AG08396 (cell line): ENCODE measurements around the gene VWA3B.
A peak's percentile ranks its signal among the peaks of the same experiment; 100 is the strongest.
"Not testable (repeated sequence)": the region's sequence is repeated elsewhere in the genome, so short reads cannot be mapped to it uniquely, and the experiment has no call there.

Source experiments
- DNase-seq: peaks from one replicate; pipeline ENCODE4 v3.0.0; 2012; ENCODE audit warnings: low spot score, mixed read lengths

Gene VWA3B

GRCh38 chr2:98088261-98088660, 1.3 kb downstream of the VWA3B start:
- no peak for DNase-seq

DNA sequence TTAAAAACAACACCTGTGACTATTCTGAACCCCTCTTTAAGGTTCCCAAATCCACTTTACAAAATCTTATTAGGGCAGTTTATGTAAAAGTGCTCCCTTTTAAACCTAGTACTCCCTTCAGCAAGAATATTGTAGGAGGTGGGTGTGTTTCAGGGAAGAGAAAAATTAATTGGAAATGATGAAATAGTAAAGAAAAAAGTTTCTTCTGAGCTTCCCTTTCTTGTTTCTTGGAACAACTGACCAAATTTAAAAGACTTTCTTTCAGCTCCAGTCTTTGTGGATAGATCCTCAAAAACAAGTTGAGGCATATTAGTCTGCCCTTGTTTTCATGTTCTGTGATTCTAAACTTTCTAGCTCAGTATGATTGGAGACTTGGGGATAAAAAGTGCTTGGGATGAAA, 3.0 kb downstream of the VWA3B start:
- no peak for DNase-seq

DNA sequence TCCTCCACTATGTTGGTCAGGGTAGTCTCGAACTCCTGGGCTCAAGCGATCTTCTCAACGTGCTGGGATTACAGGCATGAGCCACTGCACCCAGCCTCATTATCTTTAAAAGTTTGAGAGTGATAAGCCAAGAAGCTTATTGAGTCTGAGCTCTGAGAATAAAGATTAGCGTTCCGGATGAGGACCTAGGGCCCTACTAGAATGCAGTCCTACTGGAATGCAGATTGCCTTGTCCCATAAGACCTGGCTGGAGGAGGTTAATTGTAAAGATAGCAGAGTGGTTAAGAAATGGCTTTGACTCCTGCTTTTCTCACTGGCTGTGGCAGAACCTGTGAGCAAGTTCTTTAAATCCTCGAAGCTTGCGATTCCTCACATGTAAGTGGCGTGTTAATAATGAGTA, 4.0 kb downstream of the VWA3B start:
- DNase-seq = no peak

- no peak for DNase-seq
Observed at GRCh38 chr2:98091738-98092137, 4.8 kb downstream of the VWA3B start.

- DNase-seq = no peak
Observed at GRCh38 chr2:98093146-98093545, 6.2 kb downstream of the VWA3B start.

DNA sequence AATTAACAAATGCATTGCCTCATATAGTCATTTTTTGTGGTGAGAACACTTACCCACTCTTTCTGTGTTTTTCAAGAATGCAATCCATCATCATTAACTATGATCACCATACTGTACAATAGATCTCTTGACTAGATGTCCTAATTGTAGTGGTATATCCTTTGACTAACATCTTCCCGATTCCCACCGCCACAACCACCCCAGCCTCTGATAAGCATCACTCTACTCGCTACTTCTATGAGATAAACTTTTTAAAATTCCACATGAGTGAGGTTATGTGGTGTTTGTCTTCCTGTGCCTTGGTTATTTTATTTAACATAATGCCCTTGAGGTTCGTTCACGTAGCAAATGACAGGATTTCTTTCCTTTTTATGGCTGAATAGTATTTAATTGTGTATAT, 6.6 kb downstream of the VWA3B start:
- no peak for DNase-seq

DNA sequence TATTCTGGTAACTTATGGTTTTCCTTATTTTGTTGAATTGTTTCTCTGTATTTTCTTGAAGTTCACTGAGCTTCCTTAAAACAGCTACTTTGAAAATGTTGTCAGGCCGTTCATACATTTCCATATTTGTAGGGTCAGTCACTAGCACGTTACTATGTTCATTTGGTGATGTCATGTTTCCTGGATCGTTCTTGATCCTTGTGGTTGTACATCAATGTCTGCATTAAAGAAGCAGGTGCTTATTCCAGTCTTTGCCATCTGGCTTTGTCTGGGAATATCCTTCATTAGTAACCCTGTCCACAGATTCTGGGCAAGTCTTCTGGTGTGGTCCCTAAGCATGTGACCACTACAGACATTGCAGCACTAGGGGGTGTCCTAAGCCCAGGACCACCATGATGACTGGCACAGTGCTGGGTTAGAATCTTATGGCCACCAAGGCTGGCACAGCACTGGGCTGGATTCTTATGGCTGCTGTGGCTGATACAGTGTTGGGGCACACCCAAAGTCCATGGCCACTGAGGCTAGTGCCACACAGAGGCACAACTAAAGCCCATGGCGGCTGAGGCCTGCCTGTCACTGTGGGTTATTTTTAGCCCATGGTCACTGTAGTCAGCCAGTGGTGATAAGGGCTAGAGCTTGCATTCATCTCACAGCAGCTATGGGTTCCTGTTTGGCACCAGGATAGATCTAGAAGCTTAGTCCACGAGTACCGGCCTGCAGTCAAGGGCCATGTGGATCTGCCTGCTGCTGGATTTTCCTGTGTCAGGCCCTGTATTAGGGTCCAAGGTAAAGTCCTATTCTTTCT, 13.2 kb downstream of the VWA3B start:
- no peak for DNase-seq

GRCh38 chr2:98102315-98102714, 15.3 kb downstream of the VWA3B start:
- DNase-seq = not testable (repeated sequence)

GRCh38 chr2:98102878-98103277, 15.9 kb downstream of the VWA3B start:
- DNase-seq = no peak

GRCh38 chr2:98108110-98108509, 21.1 kb downstream of the VWA3B start:
- no peak for DNase-seq

- DNase-seq = no peak
Observed at GRCh38 chr2:98110741-98111140, 23.8 kb downstream of the VWA3B start.

GRCh38 chr2:98114643-98115330, 27.8 kb downstream of the VWA3B start:
- no peak for DNase-seq

DNA sequence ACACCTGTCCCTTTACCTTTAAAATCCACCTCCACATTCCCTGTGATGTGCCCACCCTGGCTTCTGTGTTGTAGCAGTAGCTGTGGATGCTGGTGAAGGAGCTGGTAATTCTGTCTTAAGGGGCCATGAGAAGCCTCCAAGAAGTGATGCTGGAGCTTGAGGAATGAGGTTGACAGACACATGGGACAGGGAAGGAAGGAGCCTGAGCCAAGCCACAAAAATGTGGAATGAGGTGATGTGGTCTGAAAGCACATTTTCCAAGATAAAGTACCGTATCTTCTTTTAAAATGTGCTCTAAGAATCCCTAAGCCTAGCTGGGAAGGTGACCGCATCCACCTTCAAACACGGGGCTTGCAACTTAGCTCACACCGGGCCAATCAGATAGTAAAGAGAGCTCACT, 31.2 kb downstream of the VWA3B start:
- peak; percentile 38 for DNase-seq

DNA sequence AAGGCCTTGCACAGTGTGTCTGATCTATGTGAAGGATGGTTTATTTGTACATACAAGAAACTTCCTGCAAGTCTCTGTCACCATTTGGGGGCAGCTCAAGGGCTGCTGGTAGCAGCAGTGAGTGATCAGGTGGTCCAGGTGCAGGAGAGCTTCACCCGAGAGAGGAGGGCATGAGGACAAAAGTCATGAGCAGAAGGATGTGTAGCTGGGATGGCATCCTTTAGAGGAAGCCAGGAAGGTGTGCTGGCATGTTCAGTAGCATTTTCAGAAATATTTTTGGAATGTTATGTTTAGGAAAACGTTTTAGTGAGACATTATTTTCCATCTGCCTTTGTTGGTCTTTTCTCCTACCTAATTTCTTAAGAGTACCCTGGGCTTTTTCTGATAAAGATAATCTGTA, 31.9 kb downstream of the VWA3B start:
- DNase-seq = no peak

- no peak for DNase-seq
Observed at GRCh38 chr2:98121149-98121548, 34.2 kb downstream of the VWA3B start.

DNA sequence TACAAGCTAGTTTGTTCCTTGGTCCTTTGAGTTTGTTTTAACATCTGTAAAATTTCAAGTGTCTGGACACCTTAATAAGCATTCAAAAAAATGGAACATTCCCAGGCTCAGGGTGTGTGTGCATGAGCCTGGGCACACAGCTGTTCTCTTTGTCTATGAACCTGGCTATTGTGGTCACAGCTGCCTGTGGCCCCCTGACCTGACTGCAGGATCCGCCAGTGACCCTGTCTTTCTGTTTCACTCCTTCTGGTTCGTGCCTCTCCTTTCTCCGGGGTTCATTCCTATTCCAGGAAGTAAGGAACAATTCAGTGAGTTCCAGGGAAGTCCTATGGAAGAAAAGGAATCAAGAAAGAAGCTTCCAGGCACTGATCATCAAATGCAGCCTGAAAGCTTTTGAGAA, 35.6 kb downstream of the VWA3B start:
- DNase-seq = no peak

DNA sequence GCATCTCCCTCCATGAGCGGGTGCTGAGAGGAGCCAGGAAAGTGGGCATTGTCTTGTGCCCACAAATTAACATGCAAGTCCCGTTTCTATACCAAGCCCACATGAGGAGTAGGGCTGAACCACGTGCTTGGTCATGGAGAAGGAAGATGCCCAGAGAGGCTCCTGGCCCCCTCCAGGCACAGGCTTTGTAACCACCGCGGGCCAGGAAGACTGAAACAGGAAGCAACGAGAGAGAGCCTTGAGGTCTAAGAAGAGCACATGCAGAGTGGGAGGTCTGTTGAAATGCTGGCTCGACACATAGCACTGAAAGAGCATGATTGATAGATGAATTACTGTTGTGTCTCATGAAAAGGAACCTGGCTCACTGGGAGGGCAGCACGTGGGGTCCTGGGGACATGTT, 36.3 kb downstream of the VWA3B start:
- DNase-seq = no peak

DNA sequence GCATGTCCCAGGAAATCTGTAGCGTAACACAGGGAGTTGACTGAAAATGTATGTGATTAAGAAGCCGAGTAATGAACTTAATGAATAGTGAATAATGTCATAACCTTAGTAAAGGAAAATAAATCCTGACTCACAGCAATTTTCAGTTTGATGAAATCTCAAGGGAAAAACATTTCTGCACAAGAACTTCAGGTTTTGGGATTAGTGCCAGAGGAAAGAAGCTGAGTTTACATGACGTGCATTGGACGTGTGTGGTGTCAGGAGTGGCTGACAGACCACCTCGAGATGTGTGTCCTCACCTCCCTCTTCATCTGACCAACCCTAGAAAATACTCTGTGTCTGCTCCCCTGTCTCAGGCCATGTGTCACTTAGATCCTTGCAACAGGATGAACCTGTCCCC, 39.1 kb downstream of the VWA3B start:
- no peak for DNase-seq

DNA sequence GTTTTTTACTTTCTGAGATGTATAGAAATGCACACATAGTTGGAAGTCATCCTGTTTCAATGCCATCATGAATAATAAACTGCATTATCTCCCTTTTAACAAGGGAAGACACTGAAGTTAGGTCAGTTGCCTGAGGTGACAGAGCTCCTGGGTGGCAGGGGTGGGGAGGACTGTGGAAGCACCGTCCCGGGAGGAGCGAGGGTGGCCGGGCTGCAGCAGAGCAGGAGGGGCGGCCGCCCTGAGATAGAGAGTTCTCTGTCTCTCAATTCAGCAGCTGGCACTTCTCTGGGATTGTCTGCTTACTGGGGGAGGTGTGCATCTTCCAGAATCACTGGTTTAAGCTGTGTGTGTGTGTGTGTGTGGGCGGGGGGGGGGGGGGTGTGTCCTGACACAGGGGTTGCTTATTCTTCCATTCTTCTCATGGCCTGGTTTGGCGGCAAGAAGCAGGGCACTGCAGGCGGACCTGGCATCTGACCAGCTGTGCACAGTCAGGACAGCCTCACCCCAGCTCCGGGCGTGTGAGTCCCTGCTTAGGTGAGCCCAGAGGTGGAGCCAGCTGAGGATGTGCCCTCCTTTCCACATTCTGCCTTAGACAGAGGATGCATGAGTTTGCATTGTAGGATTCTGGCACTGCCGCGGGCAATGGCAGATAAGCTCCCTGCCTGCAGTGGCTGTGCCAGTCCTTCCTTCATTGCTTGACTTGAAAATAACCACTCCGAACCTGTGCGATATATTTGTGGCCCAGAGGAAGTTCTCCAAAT, 40.4 kb downstream of the VWA3B start:
- DNase-seq = no peak

- no peak for DNase-seq
Observed at GRCh38 chr2:98128556-98129109, 41.7 kb downstream of the VWA3B start.

GRCh38 chr2:98130073-98130472, 43.1 kb downstream of the VWA3B start:
- not testable (repeated sequence) for DNase-seq

GRCh38 chr2:98134172-98135005, 47.4 kb downstream of the VWA3B start:
- DNase-seq = no peak
